Parathyroid adenoma (tissue), 2 donors: Measurements from ENCODE around the gene TMEM134.

Source experiments
- H2AFZ ChIP-seq: fragments of 300-600 bp; sonication (generic); one replicate; pipeline ENCODE4 v1.7.0; 2017; ENCODE audit warnings: antibody characterized with exemption, mild to moderate bottlenecking
- H3K27ac ChIP-seq: fragments of 300-600 bp; sonication (generic); one replicate; pipeline ENCODE4 v1.7.0; 2017
- H3K27me3 ChIP-seq: fragments of 300-600 bp; sonication (generic); one replicate; pipeline ENCODE4 v1.7.0; 2017; ENCODE audit warnings: low read length; ENCODE audit not compliant: control insufficient read depth, insufficient read depth
- H3K36me3 ChIP-seq: fragments of 300-600 bp; sonication (generic); one replicate; pipeline ENCODE4 v1.7.0; 2017; ENCODE audit warnings: low read length; ENCODE audit not compliant: control insufficient read depth, insufficient read depth
- H3K4me1 ChIP-seq: fragments of 300-600 bp; sonication (generic); one replicate; pipeline ENCODE4 v1.7.0; 2017; ENCODE audit warnings: control low read depth
- H3K4me2 ChIP-seq: fragments of 300-600 bp; sonication (generic); one replicate; pipeline ENCODE4 v1.7.0; 2017; ENCODE audit warnings: low read length
- H3K4me3 ChIP-seq: fragments of 300-600 bp; sonication (generic); one replicate; pipeline ENCODE4 v1.7.0; 2017; ENCODE audit warnings: low read depth, low read length
- H3K79me2 ChIP-seq: fragments of 300-600 bp; sonication (generic); one replicate; pipeline ENCODE4 v1.7.0; 2017; ENCODE audit warnings: control low read depth
- H3K9ac ChIP-seq: fragments of 300-600 bp; sonication (generic); one replicate; pipeline ENCODE4 v1.7.0; 2017; ENCODE audit warnings: mild to moderate bottlenecking
- H3K9me3 ChIP-seq: fragments of 300-600 bp; sonication (generic); one replicate; pipeline ENCODE4 v1.7.0; 2017; ENCODE audit warnings: low read length; ENCODE audit not compliant: control insufficient read depth
- TF ChIP-seq, protein P1 (sequence below): fragments of 300-600 bp; sonication (generic); IDR thresholded peaks from one replicate; pipeline ENCODE4 v1.7.0; 2017; ENCODE audit warnings: antibody characterized with exemption, mild to moderate bottlenecking
- donor health status: primary hyperparathyroidism.

TMEM134 gene

DNA sequence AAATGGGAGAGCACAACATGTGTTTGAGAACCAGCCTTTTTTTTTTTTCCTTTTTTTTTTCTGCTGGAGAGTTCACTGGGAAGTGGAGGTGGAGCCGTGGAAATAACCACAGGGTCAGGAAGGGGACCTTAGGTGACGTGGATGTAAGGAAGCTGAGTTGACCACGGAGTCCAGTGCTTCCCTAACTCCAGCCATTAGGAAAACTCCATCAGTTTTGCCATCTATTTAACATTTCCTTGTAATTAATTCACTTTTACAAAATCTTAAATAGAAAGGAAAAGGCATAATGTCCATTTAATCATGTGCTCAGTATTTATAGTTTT lies 40.9 kb upstream of the TMEM134 start:
- H3K27ac ChIP-seq, result no peak overlapping the region
- no peaks in the 10 kb centered on the region for H3K36me3 ChIP-seq
- TF ChIP-seq, protein P1, sequence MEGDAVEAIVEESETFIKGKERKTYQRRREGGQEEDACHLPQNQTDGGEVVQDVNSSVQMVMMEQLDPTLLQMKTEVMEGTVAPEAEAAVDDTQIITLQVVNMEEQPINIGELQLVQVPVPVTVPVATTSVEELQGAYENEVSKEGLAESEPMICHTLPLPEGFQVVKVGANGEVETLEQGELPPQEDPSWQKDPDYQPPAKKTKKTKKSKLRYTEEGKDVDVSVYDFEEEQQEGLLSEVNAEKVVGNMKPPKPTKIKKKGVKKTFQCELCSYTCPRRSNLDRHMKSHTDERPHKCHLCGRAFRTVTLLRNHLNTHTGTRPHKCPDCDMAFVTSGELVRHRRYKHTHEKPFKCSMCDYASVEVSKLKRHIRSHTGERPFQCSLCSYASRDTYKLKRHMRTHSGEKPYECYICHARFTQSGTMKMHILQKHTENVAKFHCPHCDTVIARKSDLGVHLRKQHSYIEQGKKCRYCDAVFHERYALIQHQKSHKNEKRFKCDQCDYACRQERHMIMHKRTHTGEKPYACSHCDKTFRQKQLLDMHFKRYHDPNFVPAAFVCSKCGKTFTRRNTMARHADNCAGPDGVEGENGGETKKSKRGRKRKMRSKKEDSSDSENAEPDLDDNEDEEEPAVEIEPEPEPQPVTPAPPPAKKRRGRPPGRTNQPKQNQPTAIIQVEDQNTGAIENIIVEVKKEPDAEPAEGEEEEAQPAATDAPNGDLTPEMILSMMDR, result no peak
- H3K9ac ChIP-seq, result no peak overlapping the region
- no peak overlapping the region for H3K4me2 ChIP-seq
- H2AFZ ChIP-seq, result no peak overlapping the region
- no peaks in the 10 kb centered on the region for H3K9me3 ChIP-seq
- no peaks in the 10 kb centered on the region for H3K79me2 ChIP-seq
- peaks cover 10% of the 10 kb centered on the region for H3K4me1 ChIP-seq
- H3K27me3 ChIP-seq, result no peaks in the 10 kb centered on the region
- no peak overlapping the region for H3K4me3 ChIP-seq

DNA sequence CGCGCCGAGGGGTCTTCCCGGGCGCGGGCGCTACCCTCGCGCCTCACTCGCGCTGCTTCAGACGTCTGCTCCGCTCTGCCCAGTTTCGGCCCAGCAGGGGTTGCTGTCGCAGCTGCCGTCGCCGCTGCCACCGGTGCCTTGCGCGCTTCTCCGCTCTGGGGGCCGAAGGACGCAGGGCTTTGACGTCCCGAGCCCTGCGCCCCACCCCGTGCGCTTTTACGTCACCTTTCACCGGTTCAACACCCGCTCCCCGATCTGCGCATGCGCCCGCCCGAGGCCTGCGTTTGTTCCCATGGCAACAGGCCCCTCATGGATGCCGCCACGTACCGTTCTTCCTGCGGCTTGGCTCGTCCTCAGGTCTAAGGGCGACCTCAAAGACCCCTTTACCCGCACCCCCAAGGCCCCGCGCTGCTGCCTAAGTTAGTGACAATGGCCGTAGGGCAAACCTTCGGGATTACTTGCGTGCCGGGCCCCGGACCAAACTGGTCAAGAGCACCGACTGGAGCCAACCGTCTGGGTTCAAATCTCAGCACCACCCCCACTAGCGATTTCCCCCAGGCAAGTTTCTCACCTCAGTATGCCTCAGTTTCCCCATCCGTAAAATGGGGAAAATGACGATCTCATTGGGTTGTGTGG lies 39.6 kb upstream of the TMEM134 start:
- H3K27me3 ChIP-seq, result no peaks in the 10 kb centered on the region
- peak overlapping the region; percentile 95 for H3K27ac ChIP-seq
- H3K9me3 ChIP-seq, result no peaks in the 10 kb centered on the region
- H2AFZ ChIP-seq, result peak overlapping the region; percentile 85
- peak overlapping the region; percentile 92 for H3K4me3 ChIP-seq
- peak overlapping the region; percentile 93 for H3K4me2 ChIP-seq
- H3K4me1 ChIP-seq, result peaks cover 10% of the 10 kb centered on the region
- H3K79me2 ChIP-seq, result no peaks in the 10 kb centered on the region
- TF ChIP-seq, protein P1, result no peak
- no peaks in the 10 kb centered on the region for H3K36me3 ChIP-seq
- H3K9ac ChIP-seq, result peak overlapping the region; percentile 49

DNA sequence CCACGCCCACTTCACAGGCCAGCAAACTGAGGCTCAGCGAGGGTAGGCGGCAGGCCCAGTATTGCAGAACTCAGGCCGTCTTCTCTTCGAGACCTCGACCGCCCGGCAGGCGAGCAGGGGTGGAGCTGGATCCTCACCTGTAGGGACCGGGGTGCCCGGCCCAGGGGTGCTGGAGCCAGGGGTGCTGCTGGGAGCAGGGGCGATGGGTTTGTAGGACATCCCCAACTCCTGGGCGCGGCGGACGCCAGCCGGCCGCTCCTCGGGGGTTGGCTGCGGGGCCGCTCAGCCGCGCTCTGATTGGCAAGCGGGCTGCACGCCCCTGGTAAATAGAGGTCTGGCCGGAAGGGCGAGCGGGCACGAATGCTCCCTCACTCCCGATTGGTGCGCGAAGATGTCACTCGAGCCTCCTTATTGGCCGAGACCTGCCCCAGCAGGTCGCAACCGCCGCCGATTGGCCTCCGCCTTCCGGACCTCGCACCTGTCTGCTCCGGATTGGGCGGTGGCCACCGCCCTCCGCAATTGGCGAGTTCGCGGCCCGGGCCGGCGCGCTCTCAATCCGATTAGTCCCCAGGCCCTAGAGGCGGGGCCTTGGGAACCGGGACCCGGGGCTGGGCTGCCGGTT lies 38.9 kb upstream of the TMEM134 start, which contains the start of gene CDK2AP2:
Gene CDK2AP2, minus strand, starts transcription at position 299 of the 622 bp plus-strand sequence. Its CDS starts 80 bp downstream, at position 219.
- H3K36me3 ChIP-seq, result no peaks in the 10 kb centered on the region
- no peaks in the 10 kb centered on the region for H3K79me2 ChIP-seq
- H3K27ac ChIP-seq, result peak within 1 kb of the TSS; percentile 95
- H3K4me2 ChIP-seq, result peak within 1 kb of the TSS; percentile 93
- peak within 1 kb of the TSS; percentile 92 for H3K4me3 ChIP-seq
- TF ChIP-seq, protein P1, result no peak
- H3K27me3 ChIP-seq, result no peaks in the 10 kb centered on the region
- H3K4me1 ChIP-seq, result peaks cover 10% of the 10 kb centered on the region
- peak within 1 kb of the TSS; percentile 85 for H2AFZ ChIP-seq
- H3K9me3 ChIP-seq, result no peaks in the 10 kb centered on the region
- H3K9ac ChIP-seq, result peak within 1 kb of the TSS; percentile 49

DNA sequence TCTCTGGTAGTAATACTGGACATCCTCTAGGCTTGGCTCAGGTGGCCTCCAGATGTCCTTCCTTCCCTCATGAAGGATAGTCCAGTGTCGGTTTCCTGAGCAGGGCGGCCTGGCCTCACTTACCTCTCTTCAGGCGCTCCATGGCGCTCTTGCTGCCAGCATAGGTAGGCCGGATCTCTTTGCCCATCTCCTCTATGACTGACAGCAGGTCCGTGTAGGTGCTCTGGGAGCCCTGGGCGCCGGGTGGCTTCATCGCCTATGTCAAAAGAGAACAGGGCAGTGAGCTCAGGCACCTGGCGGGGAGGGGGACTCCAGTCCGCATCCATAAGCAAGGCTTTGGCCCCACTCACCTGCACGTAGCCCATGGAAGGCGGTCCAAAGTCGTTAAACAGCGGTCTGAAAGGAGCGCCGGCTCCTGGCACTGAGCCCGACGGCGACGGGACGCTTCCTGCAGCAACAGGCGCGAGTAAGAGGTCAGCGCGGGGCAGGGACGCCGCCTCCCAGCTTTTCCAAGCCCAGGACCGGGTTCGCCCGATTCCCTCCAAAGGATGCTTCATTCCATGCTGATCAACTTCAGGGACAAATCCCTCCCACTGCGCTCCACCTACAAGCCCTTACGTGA lies 38.3 kb upstream of the TMEM134 start:
- H3K9me3 ChIP-seq, result no peaks in the 10 kb centered on the region

More for the DNA sequence above, 38.3 kb upstream of the TMEM134 start:
- Histone ChIP-seq H3K79me2 (no peaks in the 10 kb centered on the region), H3K9ac (no peak overlapping the region), H3K4me1 (peaks cover 10% of the 10 kb centered on the region), H3K4me3 (peak overlapping the region; percentile 92), H3K27ac (peak overlapping the region; percentile 95), H3K4me2 (peak overlapping the region; percentile 82), H3K36me3 (no peaks in the 10 kb centered on the region), H2AFZ (peak overlapping the region; percentile 40), H3K27me3 (no peaks in the 10 kb centered on the region)
- TF ChIP-seq, protein P1, result no peak
